Neuronal stem cell (in vitro differentiated cells): Measurements from ENCODE around the gene SLC19A1.

ENCODE experiments used
- DNase-seq: peaks from one replicate; pipeline ENCODE4 v3.0.0-alpha.2; 2013; ENCODE audit warnings: low spot score
- H2AFZ ChIP-seq: one replicate; pipeline ENCODE4 v1.6.1; 2013; ENCODE audit warnings: mild to moderate bottlenecking, low read length, inconsistent platforms
- H2AK5ac ChIP-seq: 2 replicates; pipeline ENCODE4 v1.6.1; 2013; ENCODE audit warnings: low read depth, mild to moderate bottlenecking, inconsistent platforms, low read length, moderate library complexity, mixed read lengths
- H2BK120ac ChIP-seq: 2 replicates; pipeline ENCODE4 v1.6.1; 2013; ENCODE audit warnings: low read depth, mild to moderate bottlenecking, inconsistent platforms, low read length, moderate library complexity, mixed read lengths
- H2BK12ac ChIP-seq: one replicate; pipeline ENCODE4 v1.6.1; 2013; ENCODE audit warnings: low read length, inconsistent platforms
- H2BK15ac ChIP-seq: 2 replicates; pipeline ENCODE4 v1.6.1; 2013; ENCODE audit warnings: mild to moderate bottlenecking, low read length, inconsistent platforms, mixed read lengths
- H2BK5ac ChIP-seq: one replicate; pipeline ENCODE4 v1.6.1; 2013; ENCODE audit warnings: inconsistent platforms, mild to moderate bottlenecking, low read length, moderate library complexity
- H3K14ac ChIP-seq: one replicate; pipeline ENCODE4 v1.6.1; 2013; ENCODE audit warnings: low read length, inconsistent platforms
- H3K18ac ChIP-seq: 2 replicates; pipeline ENCODE4 v1.6.1; 2013; ENCODE audit warnings: low read length, inconsistent platforms
- H3K23ac ChIP-seq: 2 replicates; pipeline ENCODE4 v1.6.1; 2013; ENCODE audit warnings: low read depth, mild to moderate bottlenecking, mixed read lengths, low read length, inconsistent platforms; ENCODE audit not compliant: poor library complexity
- H3K27ac ChIP-seq: replicated peaks from 3 replicates; pipeline ENCODE4 v1.5.1; 2013; ENCODE audit warnings: low read length, inconsistent platforms
- H3K27me3 ChIP-seq, 3 experiments: 2 replicates each; pipeline ENCODE4 v1.6.1; 2013; ENCODE audit warnings: low read length in 3 of 3, mild to moderate bottlenecking in 2 of 3, inconsistent platforms in 1 of 3, low read depth in 1 of 3, mixed read lengths in 1 of 3, moderate library complexity in 1 of 3; ENCODE audit not compliant: control insufficient read depth in 3 of 3, insufficient read depth in 3 of 3
- H3K36me3 ChIP-seq, 2 donors: replicated peaks in 1 of 2; 2 replicates each; pipeline ENCODE4 v1.6.1; 2013; ENCODE audit warnings: low read length in 2 of 2; ENCODE audit not compliant: control insufficient read depth in 2 of 2, insufficient read depth in 2 of 2
- H3K4ac ChIP-seq: 2 replicates; pipeline ENCODE4 v1.6.1; 2013; ENCODE audit warnings: inconsistent platforms, mild to moderate bottlenecking, low read length, moderate library complexity
- H3K4me1 ChIP-seq, 2 donors: 1 replicate in 1 of 2; 2 replicates in 1 of 2; pipeline ENCODE4 v1.6.1; 2013; ENCODE audit warnings: low read length in 2 of 2, low read depth in 1 of 2; ENCODE audit not compliant: control insufficient read depth in 2 of 2, insufficient read depth in 1 of 2
- H3K4me2 ChIP-seq: one replicate; pipeline ENCODE4 v1.6.1; 2013; ENCODE audit warnings: mild to moderate bottlenecking, low read length, inconsistent platforms; ENCODE audit not compliant: insufficient read depth, poor library complexity, severe bottlenecking
- H3K4me3 ChIP-seq, 2 donors: 2 replicates each; pipeline ENCODE4 v1.5.1; 2013; ENCODE audit warnings: low read length in 2 of 2, mild to moderate bottlenecking in 2 of 2, inconsistent platforms in 1 of 2, moderate library complexity in 1 of 2
- H3K79me1 ChIP-seq: one replicate; pipeline ENCODE4 v1.6.1; 2013; ENCODE audit warnings: low read depth, mild to moderate bottlenecking, inconsistent platforms, low read length, moderate library complexity
- H3K9ac ChIP-seq: one replicate; pipeline ENCODE4 v1.6.1; 2013; ENCODE audit warnings: mild to moderate bottlenecking, low read depth, low read length, inconsistent platforms; ENCODE audit not compliant: poor library complexity
- H3K9me3 ChIP-seq, 2 donors: replicated peaks in 1 of 2; 2 replicates each; pipeline versions ENCODE3 to v1.6.1; 2013; ENCODE audit warnings: low read length in 2 of 2, mild to moderate bottlenecking in 2 of 2, inconsistent platforms in 1 of 2, low read depth in 1 of 2, mixed read lengths in 1 of 2, moderate library complexity in 1 of 2; ENCODE audit not compliant: control insufficient read depth in 2 of 2, insufficient read depth in 1 of 2
- H4K8ac ChIP-seq: one replicate; pipeline ENCODE4 v1.6.1; 2013; ENCODE audit warnings: low read depth, mild to moderate bottlenecking, inconsistent platforms, low read length, moderate library complexity
- H4K91ac ChIP-seq: one replicate; pipeline ENCODE4 v1.6.1; 2013; ENCODE audit warnings: low read length, low read depth, mild to moderate bottlenecking, inconsistent platforms; ENCODE audit not compliant: poor library complexity
- WGBS, 2 donors: extraction: QIAGEN DNeasy Blood & Tissue Kit; methylation state at CpG; one replicate each; pipeline ENCODE4 v1.1.7; 2013; ENCODE audit warnings: missing lambda C conversion rate in 2 of 2, mixed read lengths in 1 of 2; ENCODE audit not compliant: insufficient read length in 2 of 2, insufficient replicate concordance in 1 of 2; ENCODE audit errors: extremely low coverage in 2 of 2; 5-methylcytosine and 5-hydroxymethylcytosine counted together

SLC19A1 gene

DNA sequence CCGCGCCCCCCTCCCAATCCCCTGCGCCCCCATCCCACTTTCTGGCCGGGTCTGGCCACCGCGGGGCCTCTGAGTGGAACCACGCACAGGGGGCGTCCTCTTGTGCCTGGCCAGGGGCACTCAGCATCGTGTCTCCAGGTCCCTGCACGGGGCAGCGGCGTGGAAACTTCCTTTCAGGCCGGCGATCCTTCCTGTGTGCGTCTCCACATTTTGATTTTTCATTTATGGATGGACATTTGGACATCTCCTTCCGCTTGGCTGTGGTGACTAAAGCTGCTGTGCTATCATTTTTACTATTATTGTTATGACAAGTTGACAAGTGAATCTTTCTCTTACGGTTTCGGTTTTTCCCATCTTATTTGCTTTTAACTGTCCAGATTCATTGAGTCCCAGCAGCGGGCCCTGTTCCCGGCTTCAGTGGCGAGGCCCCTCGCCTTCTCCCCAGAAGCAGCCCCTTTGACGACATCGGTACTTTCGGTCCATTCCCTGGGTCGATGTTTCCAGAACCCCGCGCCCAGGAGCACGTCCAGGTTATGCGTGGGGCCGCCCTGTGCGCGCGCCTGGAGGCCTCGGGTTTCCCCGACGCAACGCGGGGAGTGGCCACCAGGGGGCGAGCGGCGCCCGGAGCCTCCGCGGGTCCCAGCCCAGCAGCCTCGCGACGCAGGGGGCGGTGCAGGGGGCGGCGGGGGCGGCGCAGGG, 12.4 kb upstream of the SLC19A1 start:
- no peak overlapping the region for H2AK5ac ChIP-seq
- H3K9ac ChIP-seq = no peak overlapping the region
- H3K4me3 ChIP-seq = peak overlapping the region; percentile 25 to 64
- H3K4ac ChIP-seq = no peak overlapping the region
- H3K27ac ChIP-seq = no peak overlapping the region
- H2AFZ ChIP-seq = peak overlapping the region; percentile 79
- H3K4me2 ChIP-seq = peak overlapping the region; percentile 92
- no peak overlapping the region for H2BK12ac ChIP-seq
- no peaks in the 10 kb centered on the region for H3K9me3 ChIP-seq
- peaks cover 0 to 20% (median 0%) of the 10 kb centered on the region in 3 experiments for H3K27me3 ChIP-seq
- WGBS, 2 donors = no CpG with 5 or more reads among the region's 53 CpGs
- no peak overlapping the region for H2BK5ac ChIP-seq
- H3K4me1 ChIP-seq = peaks cover 8 to 12% of the 10 kb centered on the region in 2 donors
- peak; percentile 74 for DNase-seq
- H2BK120ac ChIP-seq = no peak overlapping the region
- H3K23ac ChIP-seq = no peak overlapping the region
- H3K79me1 ChIP-seq = peaks cover 2% of the 10 kb centered on the region
- no peak overlapping the region for H2BK15ac ChIP-seq
- H3K18ac ChIP-seq = peak overlapping the region; percentile 55
- H3K36me3 ChIP-seq = no peaks in the 10 kb centered on the region
- no peak overlapping the region for H3K14ac ChIP-seq
- no peak overlapping the region for H4K91ac ChIP-seq
- H4K8ac ChIP-seq = no peak overlapping the region

DNA sequence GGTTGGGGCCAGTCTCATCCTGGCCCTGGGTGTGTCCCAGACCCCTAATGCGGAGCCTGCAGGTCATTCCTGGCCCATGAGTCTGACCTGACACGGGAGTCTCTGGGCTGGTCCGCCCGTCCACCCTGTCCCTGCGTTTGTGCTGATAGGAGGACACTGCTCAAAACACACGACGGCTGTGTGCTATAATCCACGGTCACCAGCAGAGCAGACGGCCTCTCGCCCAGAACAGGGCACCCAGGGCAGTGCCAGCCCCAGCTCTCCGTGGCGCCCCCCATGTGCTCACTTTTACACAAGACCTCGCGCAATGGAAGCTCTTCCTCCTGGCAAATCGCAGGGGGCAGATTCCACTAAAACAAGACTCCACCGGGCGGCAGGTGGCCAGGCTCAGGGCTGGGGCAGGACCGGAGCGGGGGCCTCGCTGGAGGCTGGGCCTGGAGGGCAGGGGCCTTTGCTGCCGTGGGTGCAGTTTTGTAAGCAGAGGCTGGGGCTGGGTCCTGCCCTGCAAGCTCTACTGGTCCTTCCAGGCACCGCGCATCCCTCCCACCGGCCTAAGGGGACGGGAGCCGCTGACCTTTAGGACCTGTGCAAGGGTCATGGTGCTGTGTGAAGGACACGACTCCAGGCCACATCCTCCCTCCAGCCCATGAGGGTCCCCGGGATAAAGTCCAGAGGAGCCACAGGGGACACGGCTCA, 10.6 kb upstream of the SLC19A1 start:
- no peak for DNase-seq
- Histone ChIP-seq H2BK12ac (no peak overlapping the region), H2BK15ac (peak overlapping the region; percentile 81), H3K4ac (no peak overlapping the region), H3K23ac (peak overlapping the region; percentile 25), H3K79me1 (peaks cover 2% of the 10 kb centered on the region), H3K27me3 (peaks cover 0 to 12% (median 0%) of the 10 kb centered on the region in 3 experiments), H3K4me1 (peaks cover 8 to 12% of the 10 kb centered on the region in 2 donors), H2BK120ac (peak overlapping the region; percentile 82), H3K18ac (peak overlapping the region; percentile 84), H3K14ac (peak overlapping the region; percentile 75), H2BK5ac (peak overlapping the region; percentile 58), H4K8ac (no peak overlapping the region), H3K36me3 (no peaks in the 10 kb centered on the region), H2AK5ac (peak overlapping the region; percentile 91), H2AFZ (no peak overlapping the region), H3K9ac (no peak overlapping the region), H3K9me3 (no peaks in the 10 kb centered on the region), H3K4me3 (no peak overlapping the region), H3K27ac (no peak overlapping the region), H3K4me2 (no peak overlapping the region), H4K91ac (no peak overlapping the region)
- no CpG with 5 or more reads among the region's 29 CpGs for WGBS, 2 donors

DNA sequence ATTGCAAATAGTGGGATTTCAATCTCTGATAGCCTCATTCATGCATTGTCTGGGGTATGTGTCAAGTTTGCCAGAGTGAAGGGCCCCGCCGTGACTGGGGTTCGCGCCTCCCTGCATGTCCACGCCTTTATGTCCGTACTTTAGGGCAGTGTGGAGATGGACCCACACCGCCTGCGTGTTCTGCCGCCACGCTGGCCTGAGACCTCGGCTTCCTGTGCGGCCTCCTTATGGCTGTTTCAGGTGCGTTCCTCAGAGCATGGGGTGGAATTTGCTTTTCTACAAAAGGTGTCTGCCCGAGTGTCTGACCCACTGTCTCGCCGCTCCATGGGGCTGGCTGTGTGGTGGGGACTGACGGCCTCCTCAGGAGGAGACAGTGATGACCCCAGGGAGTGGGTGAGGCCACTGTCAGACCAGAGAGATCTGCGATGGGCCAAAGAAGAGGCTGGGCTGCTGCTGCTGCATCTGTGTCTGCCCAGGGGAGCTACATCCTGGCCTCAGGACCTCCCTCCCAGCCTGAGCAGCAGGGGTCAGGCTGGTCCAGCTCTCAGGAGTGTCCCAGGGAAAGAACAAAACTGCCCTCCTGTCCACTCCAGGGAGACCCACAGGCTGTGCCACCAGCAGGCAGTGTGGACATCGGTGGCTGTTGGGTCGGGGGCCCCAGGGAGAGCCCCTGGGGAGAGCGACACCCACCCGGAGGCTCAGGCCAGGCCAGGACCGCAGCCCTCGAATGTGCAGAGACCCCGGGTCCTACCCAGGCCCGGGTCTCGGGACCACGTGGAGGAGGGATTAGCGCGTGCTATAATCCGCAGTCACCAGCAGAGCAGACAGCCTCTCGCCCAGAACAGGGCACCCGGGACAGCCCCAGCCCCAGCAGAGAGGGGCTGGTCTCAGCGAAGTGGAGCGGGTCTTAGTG, 9.8 kb upstream of the SLC19A1 start:
- peak overlapping the region; percentile 91 for H2AK5ac ChIP-seq
- H3K27ac ChIP-seq = no peak overlapping the region
- H3K4ac ChIP-seq = no peak overlapping the region
- DNase-seq = no peak
- peak overlapping the region; percentile 75 for H3K14ac ChIP-seq
- H3K79me1 ChIP-seq = peaks cover 2% of the 10 kb centered on the region
- H3K9me3 ChIP-seq = no peaks in the 10 kb centered on the region
- no peak overlapping the region for H4K8ac ChIP-seq
- peak overlapping the region; percentile 84 for H3K18ac ChIP-seq
- H3K4me1 ChIP-seq = peaks cover 8 to 12% of the 10 kb centered on the region in 2 donors
- no peak overlapping the region for H4K91ac ChIP-seq
- no peak overlapping the region for H3K4me3 ChIP-seq
- H3K23ac ChIP-seq = peak overlapping the region; percentile 25
- WGBS, 2 donors = no CpG with 5 or more reads among the region's 35 CpGs
- peak overlapping the region; percentile 58 for H2BK5ac ChIP-seq
- no peak overlapping the region for H3K4me2 ChIP-seq
- H2BK120ac ChIP-seq = peak overlapping the region; percentile 82
- H3K9ac ChIP-seq = peak overlapping the region; percentile 2
- peaks cover 0 to 5% (median 0%) of the 10 kb centered on the region in 3 experiments for H3K27me3 ChIP-seq
- H2AFZ ChIP-seq = no peak overlapping the region
- H2BK15ac ChIP-seq = peak overlapping the region; percentile 81
- no peaks in the 10 kb centered on the region for H3K36me3 ChIP-seq
- H2BK12ac ChIP-seq = peak overlapping the region; percentile 86
